Measurements from ENCODE around the gene SLC49A4. TPM values are rescaled to one million over a fixed set of nuclear protein-coding genes. Genes with fewer than 3 reads are reported as not detected.

SLC49A4 gene
- polyA plus RNA-seq, 10 donors: 4.1 to 7.1 (median 5.3) TPM

- no peak for DNase-seq
These were observed 107.5 kb downstream of the SLC49A4 start for GRCh38 chr3:122902326-122902725.

GRCh38 chr3:122903171-122903570 is 108.3 kb downstream of the SLC49A4 start:
- DNase-seq: no peak

- DNase-seq: no peak
These were observed 112.6 kb downstream of the SLC49A4 start for GRCh38 chr3:122907471-122907870.

- DNase-seq: no peak
These were observed 113.4 kb downstream of the SLC49A4 start for GRCh38 chr3:122908251-122908650.

- DNase-seq: no peak
These were observed 117.0 kb downstream of the SLC49A4 start for GRCh38 chr3:122911901-122912300.

GRCh38 chr3:122912772-122913538 is 118.1 kb downstream of the SLC49A4 start:
- DNase-seq: no peak

GRCh38 chr3:122913539-122914100 is 118.8 kb downstream of the SLC49A4 start:
- no peak for DNase-seq

- DNase-seq: no peak
These were observed 120.6 kb downstream of the SLC49A4 start for GRCh38 chr3:122915300-122916055.

GRCh38 chr3:122916084-122916483 is 121.2 kb downstream of the SLC49A4 start:
- no peak for DNase-seq

GRCh38 chr3:122916580-122916979 is 121.7 kb downstream of the SLC49A4 start:
- DNase-seq: no peak

GRCh38 chr3:122917412-122917811 is 122.5 kb downstream of the SLC49A4 start:
- DNase-seq: no peak

- no peak for DNase-seq
These were observed 123.9 kb downstream of the SLC49A4 start for GRCh38 chr3:122918576-122919290.

GRCh38 chr3:122919291-122919610 is 124.4 kb downstream of the SLC49A4 start:
- no peak for DNase-seq

- DNase-seq: no peak
These were observed 126.1 kb downstream of the SLC49A4 start for GRCh38 chr3:122920986-122921385.

GRCh38 chr3:122921791-122922651 is 127.2 kb downstream of the SLC49A4 start:
- no peak for DNase-seq

GRCh38 chr3:122923611-122924010 is 128.7 kb downstream of the SLC49A4 start:
- DNase-seq: no peak

GRCh38 chr3:122924056-122924455 is 129.2 kb downstream of the SLC49A4 start:
- no peak for DNase-seq

- no peak for DNase-seq
These were observed 130.9 kb downstream of the SLC49A4 start for GRCh38 chr3:122925756-122926155.

GRCh38 chr3:122926322-122926721 is 131.5 kb downstream of the SLC49A4 start:
- no peak for DNase-seq

- DNase-seq: no peak
These were observed 131.9 kb downstream of the SLC49A4 start for GRCh38 chr3:122926811-122927210.

- no peak for DNase-seq
These were observed 132.9 kb downstream of the SLC49A4 start for GRCh38 chr3:122927726-122928125.

Measured in muscle of back (tissue), 11 donors.